IMR-90 (cell line): Measurements from ENCODE around the gene ADTRP. TPM values are rescaled to one million over a fixed set of nuclear protein-coding genes. Genes with fewer than 3 reads are reported as not detected.

Experiments used
- ATAC-seq: fragments of 200-7000 bp; cut with Tn5 transposase; 2 replicates; pipeline ENCODE4 v1.9.1; 2020; ENCODE audit warnings: low read depth, mild to moderate bottlenecking, moderate library complexity
- BruUV-seq: library from RNA; stranded (reverse); fragments of 400-500 nt; replicated peaks from 2 replicates; lab custom pipeline; 2021; lab: Mats Ljungman, UMichigan
- CTCF ChIA-PET: fragments of 300-600 bp; formaldehyde crosslinking; extraction: SDS; loops from one replicate; lab custom pipeline; 2021; ENCODE audit warnings: antibody characterized with exemption; lab: Yijun Ruan, JAX
- POLR2A ChIA-PET: fragments of 300-600 bp; sonication (Branson Sonifier 250); formaldehyde crosslinking; loops from one replicate; lab custom pipeline; 2022; ENCODE audit warnings: antibody characterized with exemption; ENCODE audit not compliant: unreplicated experiment; lab: Charles Lee
- DNase-seq: peaks from one replicate; pipeline ENCODE4 v3.0.0; 2013
- H2AFZ ChIP-seq: replicated peaks from 2 replicates; pipeline ENCODE3; 2013; ENCODE audit warnings: low read length, mild to moderate bottlenecking; ENCODE audit not compliant: poor library complexity
- H2AK5ac ChIP-seq: 2 replicates; pipeline ENCODE4 v1.6.1; 2013; ENCODE audit warnings: low read depth, low read length, inconsistent platforms
- H2AK9ac ChIP-seq: replicated peaks from 2 replicates; pipeline ENCODE3; 2013; ENCODE audit warnings: mild to moderate bottlenecking, low read depth, low read length, moderate library complexity; ENCODE audit not compliant: poor library complexity
- H2BK120ac ChIP-seq: 2 replicates; pipeline ENCODE4 v1.6.1; 2013; ENCODE audit warnings: low read depth, low read length, inconsistent platforms
- H2BK15ac ChIP-seq: 3 replicates; pipeline ENCODE4 v1.6.1; 2013; ENCODE audit warnings: low read depth, low read length, inconsistent platforms
- H2BK20ac ChIP-seq: 2 replicates; pipeline ENCODE4 v1.6.1; 2013; ENCODE audit warnings: low read depth, mild to moderate bottlenecking, inconsistent platforms, low read length, moderate library complexity
- H2BK5ac ChIP-seq: 2 replicates; pipeline ENCODE4 v1.6.1; 2013; ENCODE audit warnings: mild to moderate bottlenecking, low read depth, low read length, inconsistent platforms; ENCODE audit not compliant: poor library complexity, severe bottlenecking
- H3K14ac ChIP-seq: replicated peaks from 2 replicates; pipeline ENCODE4 v1.6.1; 2013; ENCODE audit warnings: low read depth, low read length, inconsistent platforms
- H3K18ac ChIP-seq: 2 replicates; pipeline ENCODE4 v1.6.1; 2013; ENCODE audit warnings: low read depth, low read length, control low read depth
- H3K23ac ChIP-seq: 2 replicates; pipeline ENCODE4 v1.6.1; 2013; ENCODE audit warnings: low read depth, low read length, inconsistent platforms
- H3K27ac ChIP-seq: 2 replicates; pipeline ENCODE4 v1.5.1; 2013; ENCODE audit warnings: mild to moderate bottlenecking, control low read depth, low read length; ENCODE audit not compliant: insufficient read depth
- H3K27me3 ChIP-seq: 2 replicates; pipeline ENCODE4 v1.6.1; 2013; ENCODE audit warnings: low read length; ENCODE audit not compliant: control insufficient read depth, insufficient read depth
- H3K36me3 ChIP-seq: 2 replicates; pipeline ENCODE4 v1.6.1; 2013; ENCODE audit warnings: low read length, mixed read lengths; ENCODE audit not compliant: control insufficient read depth, insufficient read depth
- H3K4ac ChIP-seq: 2 replicates; pipeline ENCODE4 v1.6.1; 2013; ENCODE audit warnings: low read depth, low read length, inconsistent platforms
- H3K4me1 ChIP-seq: 2 replicates; pipeline ENCODE4 v1.6.1; 2013; ENCODE audit warnings: low read length, mixed read lengths; ENCODE audit not compliant: control insufficient read depth, insufficient read depth
- H3K4me2 ChIP-seq: 2 replicates; pipeline ENCODE4 v1.6.1; 2013; ENCODE audit warnings: low read depth, mild to moderate bottlenecking, control low read depth, low read length, moderate library complexity
- H3K4me3 ChIP-seq: 2 replicates; pipeline ENCODE4 v1.5.1; 2013; ENCODE audit warnings: low read depth, mild to moderate bottlenecking, control low read depth, low read length, moderate library complexity; ENCODE audit not compliant: insufficient read depth
- H3K56ac ChIP-seq: 2 replicates; pipeline ENCODE4 v1.6.1; 2013; ENCODE audit warnings: low read length, inconsistent platforms; ENCODE audit not compliant: insufficient read depth; ENCODE audit errors: extremely low read depth
- H3K79me1 ChIP-seq, 2 experiments: 2 replicates each; pipeline ENCODE4 v1.6.1; 2013; ENCODE audit warnings: low read length in 2 of 2, inconsistent platforms in 1 of 2, low read depth in 1 of 2
- H3K9ac ChIP-seq: 2 replicates; pipeline ENCODE4 v1.6.1; 2013; ENCODE audit warnings: low read depth, low read length, control low read depth
- H3K9me1 ChIP-seq: 2 replicates; pipeline ENCODE4 v1.6.1; 2013; ENCODE audit warnings: low read length, inconsistent platforms; ENCODE audit not compliant: insufficient read depth
- H3K9me3 ChIP-seq: 2 replicates; pipeline ENCODE4 v1.6.1; 2013; ENCODE audit warnings: low read length; ENCODE audit not compliant: control insufficient read depth, insufficient read depth
- H4K20me1 ChIP-seq: 2 replicates; pipeline ENCODE4 v1.6.1; 2013; ENCODE audit warnings: low read length, inconsistent platforms; ENCODE audit not compliant: insufficient read depth
- H4K5ac ChIP-seq: 2 replicates; pipeline ENCODE4 v1.6.1; 2013; ENCODE audit warnings: mild to moderate bottlenecking, low read depth, low read length, control low read depth
- H4K8ac ChIP-seq, 2 experiments: 2 replicates each; pipeline ENCODE4 v1.6.1; 2013; ENCODE audit warnings: low read depth in 2 of 2, low read length in 2 of 2, control low read depth in 1 of 2, inconsistent platforms in 1 of 2
- H4K91ac ChIP-seq: 2 replicates; pipeline ENCODE4 v1.6.1; 2013; ENCODE audit warnings: low read depth, low read length, inconsistent platforms; ENCODE audit not compliant: insufficient read depth
- BHLHE40 ChIP-seq: fragments of 150-350 bp; IDR thresholded peaks from 2 replicates; pipeline ENCODE4 v1.6.1; 2016; ENCODE audit warnings: mild to moderate bottlenecking, low read depth, low read length
- CEBPB ChIP-seq: IDR thresholded peaks from 2 replicates; pipeline ENCODE4 v1.6.1; 2012; ENCODE audit warnings: low read depth, low read length, improper control_type of control experiment
- CHD1 ChIP-seq: IDR thresholded peaks from 2 replicates; pipeline ENCODE4 v1.6.1; 2012; ENCODE audit warnings: low read depth, low read length, improper control_type of control experiment
- ELK1 ChIP-seq: fragments of 150-350 bp; IDR thresholded peaks from 2 replicates; pipeline ENCODE4 v1.6.1; 2016; ENCODE audit warnings: low read depth, mild to moderate bottlenecking, low read length, moderate library complexity, borderline replicate concordance
- FOS ChIP-seq: fragments of 150-350 bp; IDR thresholded peaks from 2 replicates; pipeline ENCODE4 v1.6.1; 2016; ENCODE audit warnings: low read depth, low read length
- MAFK ChIP-seq: IDR thresholded peaks from 2 replicates; pipeline ENCODE4 v1.6.1; 2012; ENCODE audit warnings: low read depth, low read length, improper control_type of control experiment
- MAZ ChIP-seq: IDR thresholded peaks from 2 replicates; pipeline ENCODE4 v1.6.1; 2012; ENCODE audit warnings: low read depth, mild to moderate bottlenecking, low read length, improper control_type of control experiment, moderate library complexity, borderline replicate concordance
- MXI1 ChIP-seq: IDR thresholded peaks from 2 replicates; pipeline ENCODE4 v1.6.1; 2012; ENCODE audit warnings: low read depth, mild to moderate bottlenecking, low read length, moderate library complexity, borderline replicate concordance
- NFE2L2 ChIP-seq: fragments of 150-350 bp; IDR thresholded peaks from 2 replicates; pipeline ENCODE4 v1.6.1; 2016; ENCODE audit warnings: low read depth, mild to moderate bottlenecking, low read length
- POLR2A ChIP-seq: IDR thresholded peaks from 2 replicates; pipeline ENCODE4 v1.6.1; 2012; ENCODE audit warnings: mild to moderate bottlenecking, low read depth, low read length
- RAD21 ChIP-seq: IDR thresholded peaks from 2 replicates; pipeline ENCODE4 v1.6.1; 2012; ENCODE audit warnings: low read length, improper control_type of control experiment
- RCOR1 ChIP-seq: IDR thresholded peaks from 2 replicates; pipeline ENCODE4 v1.6.1; 2012; ENCODE audit warnings: mild to moderate bottlenecking, low read length, improper control_type of control experiment; ENCODE audit not compliant: insufficient replicate concordance
- RFX5 ChIP-seq: IDR thresholded peaks from 2 replicates; pipeline ENCODE4 v1.8.0; 2012; ENCODE audit warnings: low read depth, mild to moderate bottlenecking, low read length, moderate library complexity
- SMC3 ChIP-seq: fragments of 150-350 bp; IDR thresholded peaks from 2 replicates; pipeline ENCODE4 v1.6.1; 2016; ENCODE audit warnings: low read depth, mild to moderate bottlenecking, antibody characterized with exemption, low read length, moderate library complexity
- WGBS, 2 experiments: methylation state at CpG; one replicate each; pipeline versions ENCODE4 v1.1.5 to v1.1.7; 2013; ENCODE audit warnings: missing lambda C conversion rate in 2 of 2; ENCODE audit not compliant: insufficient read length in 1 of 2; ENCODE audit errors: extremely low coverage in 2 of 2; 5-methylcytosine and 5-hydroxymethylcytosine counted together
- dilution Hi-C: fragments of 300-500 bp; cut with HindIII; formaldehyde crosslinking; loops from one replicate; pipeline ENCODE4 v1.14.3; 2018; ENCODE audit warnings: low sequenced_read_pairs; ENCODE audit not compliant: unreplicated experiment
- in situ Hi-C: fragments of 300-500 bp; cut with MboI; formaldehyde crosslinking; loops from 3 replicates; pipeline ENCODE4 v1.14.3; 2019; ENCODE audit warnings: low sequenced_read_pairs, inconsistent platforms, mixed read lengths
- intact Hi-C: fragments of 100-400 bp; cut with micrococcal nuclease; formaldehyde crosslinking; loops from 2 replicates; pipeline ENCODE4 v1.10.0; 2022
- polyA plus RNA-seq, 3 experiments: library from polyadenylated mRNA; depleted of rRNA; stranded (reverse); fragments of >200 nt; gene quantifications; 2 replicates each; pipeline ENCODE4 v1.2.3, GENCODE V29; 2012; ENCODE audit warnings: low replicate concordance in 1 of 3
- total RNA-seq: library from RNA; depleted of rRNA; stranded (reverse); fragments of >200 nt; gene quantifications from 2 replicates; pipeline ENCODE4 v1.2.3, GENCODE V29; 2012
- TF ChIP-seq, protein P1 (sequence below): conservative IDR thresholded peaks from 2 replicates; pipeline ENCODE4 v1.5.1; 2012; ENCODE audit warnings: mild to moderate bottlenecking, low read depth, low read length, improper control_type of control experiment
- TF ChIP-seq, protein P2 (sequence below): fragments of 150-350 bp; IDR thresholded peaks from 2 replicates; pipeline ENCODE4 v1.6.1; 2017; ENCODE audit warnings: mild to moderate bottlenecking, antibody characterized with exemption, low read length, low read depth

ADTRP gene
- total and polyA plus RNA-seq, 2 of the 4 experiments (the other 2 are of a cell fraction): 0.50 to 0.72 TPM

GRCh38 chr6:11718031-11718430 is 60.6 kb downstream of the ADTRP start:
- no peak overlapping the region for H3K4me2 ChIP-seq
- in situ Hi-C loops: no loop called here

More at GRCh38 chr6:11718031-11718430, 60.6 kb downstream of the ADTRP start:
- Histone ChIP-seq H2AK5ac (no peak overlapping the region), H4K20me1 (no peaks in the 10 kb centered on the region), H2BK20ac (no peak overlapping the region), H3K9me3 (no peaks in the 10 kb centered on the region), H3K23ac (no peak overlapping the region), H3K9me1 (no peaks in the 10 kb centered on the region; the same call in 1 of the 2 replicates), H3K36me3 (no peaks in the 10 kb centered on the region), H4K5ac (no peak overlapping the region), H3K18ac (peak overlapping the region; percentile 42; the same call in 1 of the 2 replicates), H2AFZ (no peak overlapping the region), H2BK120ac (no peak overlapping the region; the same call in 1 of the 2 replicates), H3K56ac (no peak overlapping the region), H3K27ac (no peak overlapping the region), H3K4me1 (peaks cover 4% of the 10 kb centered on the region), H3K79me1 (no peaks in the 10 kb centered on the region), H4K8ac (no peak overlapping the region), H3K14ac (no peak overlapping the region), H3K4ac (peak overlapping the region; percentile 11; the same call in 1 of the 2 replicates), H2BK5ac (no peak overlapping the region), H2BK15ac (no peak overlapping the region), H3K9ac (no peak overlapping the region), H3K4me3 (no peak overlapping the region), H4K91ac (no peak overlapping the region), H3K27me3 (no peaks in the 10 kb centered on the region), H2AK9ac (no peak overlapping the region)
- ChIA-PET POLR2A (no interaction called here), CTCF (no interaction called here)
- intact Hi-C loops (no loop called here), dilution Hi-C loops (no loop called here)
- no TSS peak for BruUV-seq
- no CpG with 5 or more reads among the region's 1 CpG for WGBS, 2 experiments
- no peak for DNase-seq
- ATAC-seq: no peak
- no peak for TF ChIP-seq RCOR1
- no peak for TF ChIP-seq CEBPB
- no peak for TF ChIP-seq BHLHE40
- TF ChIP-seq NFE2L2: no peak
- TF ChIP-seq MAFK: no peak
- TF ChIP-seq, protein P1, sequence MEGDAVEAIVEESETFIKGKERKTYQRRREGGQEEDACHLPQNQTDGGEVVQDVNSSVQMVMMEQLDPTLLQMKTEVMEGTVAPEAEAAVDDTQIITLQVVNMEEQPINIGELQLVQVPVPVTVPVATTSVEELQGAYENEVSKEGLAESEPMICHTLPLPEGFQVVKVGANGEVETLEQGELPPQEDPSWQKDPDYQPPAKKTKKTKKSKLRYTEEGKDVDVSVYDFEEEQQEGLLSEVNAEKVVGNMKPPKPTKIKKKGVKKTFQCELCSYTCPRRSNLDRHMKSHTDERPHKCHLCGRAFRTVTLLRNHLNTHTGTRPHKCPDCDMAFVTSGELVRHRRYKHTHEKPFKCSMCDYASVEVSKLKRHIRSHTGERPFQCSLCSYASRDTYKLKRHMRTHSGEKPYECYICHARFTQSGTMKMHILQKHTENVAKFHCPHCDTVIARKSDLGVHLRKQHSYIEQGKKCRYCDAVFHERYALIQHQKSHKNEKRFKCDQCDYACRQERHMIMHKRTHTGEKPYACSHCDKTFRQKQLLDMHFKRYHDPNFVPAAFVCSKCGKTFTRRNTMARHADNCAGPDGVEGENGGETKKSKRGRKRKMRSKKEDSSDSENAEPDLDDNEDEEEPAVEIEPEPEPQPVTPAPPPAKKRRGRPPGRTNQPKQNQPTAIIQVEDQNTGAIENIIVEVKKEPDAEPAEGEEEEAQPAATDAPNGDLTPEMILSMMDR: no peak
- TF ChIP-seq SMC3: no peak
- TF ChIP-seq MAZ: no peak
- no peak for TF ChIP-seq MXI1
- no peak for TF ChIP-seq CHD1
- no peak for TF ChIP-seq POLR2A
- TF ChIP-seq, protein P2, sequence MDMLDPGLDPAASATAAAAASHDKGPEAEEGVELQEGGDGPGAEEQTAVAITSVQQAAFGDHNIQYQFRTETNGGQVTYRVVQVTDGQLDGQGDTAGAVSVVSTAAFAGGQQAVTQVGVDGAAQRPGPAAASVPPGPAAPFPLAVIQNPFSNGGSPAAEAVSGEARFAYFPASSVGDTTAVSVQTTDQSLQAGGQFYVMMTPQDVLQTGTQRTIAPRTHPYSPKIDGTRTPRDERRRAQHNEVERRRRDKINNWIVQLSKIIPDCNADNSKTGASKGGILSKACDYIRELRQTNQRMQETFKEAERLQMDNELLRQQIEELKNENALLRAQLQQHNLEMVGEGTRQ: no peak
- no peak for TF ChIP-seq FOS
- no peak for TF ChIP-seq RFX5
- TF ChIP-seq RAD21: no peak
- TF ChIP-seq ELK1: no peak
